MM.1S (cell line): ENCODE measurements around the gene CMC1.

ENCODE experiments used
- CTCF ChIP-seq: fragments of 300-600 bp; sonication (generic); IDR thresholded peaks from 2 replicates; pipeline ENCODE4 v1.5.1; 2016; ENCODE audit warnings: antibody characterized with exemption, low read length, mixed read lengths
- EZH2 ChIP-seq: fragments of 300-600 bp; sonication (generic); optimal IDR thresholded peaks from 2 replicates; pipeline ENCODE3; 2017; ENCODE audit warnings: low read depth, mild to moderate bottlenecking, antibody characterized with exemption, low read length, mixed read lengths

GRCh38 chr3:28253040-28253715 lies 11.8 kb downstream of the CMC1 start:
- TF ChIP-seq CTCF (no peak), EZH2 (no peak)
